Lower lobe of right lung (tissue), 2 donors: ENCODE data around the gene PLOD1. TPM values are rescaled to one million over a fixed set of nuclear protein-coding genes. Genes with fewer than 3 reads are reported as not detected.

Experiments used
- ATAC-seq, 2 donors: fragments of 200-7000 bp; cut with Tn5 transposase; one replicate each; pipeline ENCODE4 v1.9.1; 2020 to 2022; ENCODE audit warnings: mild to moderate bottlenecking in 2 of 2, moderate library complexity in 2 of 2
- DNase-seq: peaks from one replicate; pipeline ENCODE4 v3.0.0-alpha.2; 2020
- H3K27ac ChIP-seq: fragments of 200-600 bp; one replicate; pipeline ENCODE4 v1.8.0; 2022
- H3K27me3 ChIP-seq: fragments of 200-600 bp; one replicate; pipeline ENCODE4 v1.8.0; 2022; ENCODE audit warnings: low read depth
- H3K36me3 ChIP-seq: fragments of 200-600 bp; one replicate; pipeline ENCODE4 v1.8.0; 2022; ENCODE audit warnings: mild to moderate bottlenecking
- H3K4me1 ChIP-seq: fragments of 200-600 bp; one replicate; pipeline ENCODE4 v1.8.0; 2022
- H3K4me3 ChIP-seq: fragments of 200-600 bp; one replicate; pipeline ENCODE4 v1.8.0; 2022; ENCODE audit warnings: mild to moderate bottlenecking
- H3K9me3 ChIP-seq: fragments of 200-600 bp; one replicate; pipeline ENCODE4 v1.8.0; 2022
- CTCF ChIP-seq: fragments of 200-600 bp; IDR thresholded peaks from one replicate; pipeline ENCODE4 v1.8.0; 2022; ENCODE audit warnings: antibody characterized with exemption, mild to moderate bottlenecking
- intact Hi-C: fragments of 100-400 bp; cut with DNase I; formaldehyde crosslinking; loops from one replicate; pipeline ENCODE4 v1.11.0; 2022
- total RNA-seq: library from RNA; stranded (reverse); fragmentation: NEBNext Ultra II Directional; extraction: Animal tissue kit (Norgen Biotek cat#: 25700); gene quantifications from one replicate; pipeline ENCODE4 v1.2.1, GENCODE V29; 2021
- donor health status: DM: no; HTN: yes; CAD: no; lungs with severe emphysema.

The PLOD1 gene
- total RNA-seq, 1 donor from 2014 or later, result 84.5 TPM

GRCh38 chr1:11985171-11985570 lies 50.7 kb downstream of the PLOD1 start:
- ATAC-seq (no peak), DNase-seq (no peak)
- Histone ChIP-seq H3K9me3 (no peaks in the 10 kb centered on the region), H3K4me3 (no peak overlapping the region), H3K36me3 (peaks cover 75% of the 10 kb centered on the region), H3K27ac (peak overlapping the region; percentile 49), H3K4me1 (peaks cover 27% of the 10 kb centered on the region), H3K27me3 (no peaks in the 10 kb centered on the region)
- TF ChIP-seq CTCF, result no peak
- intact Hi-C loops, result no loop called here

- TF ChIP-seq CTCF, result no peak
- ATAC-seq (peak in 1 of 2 donors; percentile 25), DNase-seq (no peak)
- intact Hi-C loops, result no loop called here
- peak overlapping the region; percentile 49 for H3K27ac ChIP-seq
- peaks cover 26% of the 10 kb centered on the region for H3K4me1 ChIP-seq
- no peaks in the 10 kb centered on the region for H3K9me3 ChIP-seq
- no peak overlapping the region for H3K4me3 ChIP-seq
- no peaks in the 10 kb centered on the region for H3K27me3 ChIP-seq
- peaks cover 82% of the 10 kb centered on the region for H3K36me3 ChIP-seq
Observed at GRCh38 chr1:11985851-11986250, 51.3 kb downstream of the PLOD1 start.

- peaks cover 86% of the 10 kb centered on the region for H3K36me3 ChIP-seq
Observed at GRCh38 chr1:11989669-11990068, 55.2 kb downstream of the PLOD1 start.

DNA sequence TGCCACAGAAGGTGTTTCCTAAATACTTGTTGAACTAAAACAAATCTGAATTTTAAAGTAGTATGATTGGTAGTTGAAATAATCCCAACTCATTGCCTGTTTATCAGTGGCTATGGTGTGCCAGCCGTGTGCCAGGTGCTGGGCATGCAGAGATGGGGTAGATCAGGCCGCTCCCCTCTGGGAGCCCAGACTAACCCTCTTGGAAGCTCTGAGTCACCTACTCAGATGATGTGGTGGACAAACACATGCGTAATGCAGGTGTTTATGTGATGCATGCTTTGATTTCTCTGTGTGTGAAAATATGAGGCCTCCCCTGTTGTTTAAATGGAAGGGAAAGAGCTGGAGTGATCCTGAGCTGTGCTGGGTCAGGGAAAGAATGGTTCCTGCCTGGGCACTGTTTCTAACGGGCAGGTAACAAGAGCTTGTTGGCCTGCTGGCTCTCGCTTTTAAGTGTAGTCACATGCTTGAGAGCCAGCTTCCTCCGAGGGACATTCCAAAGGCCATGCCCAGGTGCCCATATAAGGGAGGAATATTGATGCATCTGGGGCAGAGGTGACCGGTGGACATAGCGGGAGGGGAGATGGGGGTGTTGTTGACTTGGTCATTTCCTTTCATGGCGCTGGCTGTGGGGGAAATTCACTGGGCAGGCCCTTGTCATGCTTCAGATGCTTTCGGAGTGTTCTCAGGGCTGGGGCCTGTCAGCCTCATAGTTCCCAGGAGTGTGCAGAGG lies 56.0 kb downstream of the PLOD1 start:
- Histone ChIP-seq H3K36me3 (peaks cover 88% of the 10 kb centered on the region), H3K27me3 (no peaks in the 10 kb centered on the region), H3K9me3 (no peaks in the 10 kb centered on the region), H3K27ac (peak overlapping the region; percentile 74), H3K4me1 (peaks cover 23% of the 10 kb centered on the region), H3K4me3 (no peak overlapping the region)
- ATAC-seq, result peak; percentile 91 to 93
- TF ChIP-seq CTCF, result no peak
- intact Hi-C loops, result no loop called here
- DNase-seq, result peak; percentile 63

More at GRCh38 chr1:11989669-11990068, 55.2 kb downstream of the PLOD1 start:
- Histone ChIP-seq H3K27ac (peak overlapping the region; percentile 74), H3K9me3 (no peaks in the 10 kb centered on the region), H3K27me3 (no peaks in the 10 kb centered on the region), H3K4me3 (no peak overlapping the region), H3K4me1 (peaks cover 24% of the 10 kb centered on the region)
- ATAC-seq, result no peak
- DNase-seq, result no peak
- intact Hi-C loops, result no loop called here
- TF ChIP-seq CTCF, result no peak

DNA sequence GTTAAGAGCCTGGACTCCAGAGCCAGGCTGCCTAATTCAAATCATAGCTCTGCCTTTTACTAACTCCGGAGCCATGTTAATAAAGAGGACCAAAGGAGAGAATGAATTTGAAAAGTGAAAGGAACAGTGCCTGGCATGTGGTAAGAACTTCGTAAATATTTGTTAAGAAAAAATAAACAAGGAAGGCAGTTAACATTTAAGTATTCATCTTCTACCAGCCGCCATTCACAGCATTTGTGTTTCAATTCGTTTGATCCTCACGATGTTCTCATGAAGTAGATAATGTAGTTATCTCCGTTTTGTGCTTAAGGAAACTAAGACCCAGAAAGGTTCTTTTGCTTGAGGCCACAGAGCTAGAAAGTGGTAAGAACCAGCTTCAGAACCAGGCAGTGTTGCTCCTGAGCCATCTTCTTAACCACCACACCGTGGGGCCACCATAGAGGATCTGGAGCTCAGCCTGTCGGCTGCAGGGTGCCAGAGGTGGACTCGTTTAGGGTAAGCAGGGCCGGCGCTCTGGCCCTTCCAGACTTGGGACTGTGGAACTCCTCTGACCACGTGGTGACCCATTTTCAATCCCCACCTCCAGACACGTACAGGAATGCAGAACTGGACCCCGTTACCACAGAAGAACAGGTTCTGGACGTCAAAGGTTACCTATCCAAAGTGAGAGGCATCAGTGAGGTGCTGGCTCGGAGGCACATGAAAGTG lies 57.6 kb downstream of the PLOD1 start:
- peaks cover 13% of the 10 kb centered on the region for H3K4me1 ChIP-seq
- peak in 1 of 2 donors; percentile 16 for ATAC-seq
- H3K27ac ChIP-seq, result no peak overlapping the region
- H3K4me3 ChIP-seq, result no peak overlapping the region
- H3K36me3 ChIP-seq, result peaks cover 93% of the 10 kb centered on the region
- no peak for TF ChIP-seq CTCF
- DNase-seq, result no peak
- no peaks in the 10 kb centered on the region for H3K27me3 ChIP-seq
- intact Hi-C loops, result no loop called here
- H3K9me3 ChIP-seq, result no peaks in the 10 kb centered on the region
